ENCODE measurements around the gene HERC2. TPM values are rescaled to one million over a fixed set of nuclear protein-coding genes. Genes with fewer than 3 reads are reported as not detected.

The HERC2 gene
- total and polyA plus RNA-seq, 9 of the 15 experiments (the other 6 are each of a cell fraction or from before 2014, with no cell fraction given): 10.6 to 84.0 (median 42.6) TPM

GRCh38 chr15:28190391-28191174, 131.4 kb downstream of the HERC2 start:
- CTCF ChIA-PET (ENCODE audit: low intra/inter-chr PET ratio): no interaction called here
- in situ Hi-C loops (cut with MboI): no loop called here
- FAIRE-seq: no peak

More at GRCh38 chr15:28190391-28191174, 131.4 kb downstream of the HERC2 start:
- Histone ChIP-seq H3K4me2 (ENCODE audit: insufficient read depth, low read length) (no peak overlapping the region), H3K27ac (ENCODE audit: extremely low read depth, low read depth, low read length) (no peak overlapping the region), H3K36me3 (ENCODE audit: control insufficient read depth, insufficient read depth, low read length) (peaks cover 68% of the 10 kb centered on the region), H3K79me2 (ENCODE audit: control insufficient read depth, insufficient read depth, low read length) (no peaks in the 10 kb centered on the region), H2AFZ (ENCODE audit: low read depth, low read length) (no peak overlapping the region), H3K9me3 (replicated peaks; ENCODE audit: control insufficient read depth, insufficient read depth, low read depth, low read length) (no peaks in the 10 kb centered on the region), H3K27me3 (ENCODE audit: control insufficient read depth in 2 of 2, insufficient read depth in 2 of 2, low read length in 2 of 2) (no peaks in the 10 kb centered on the region), H3K9me1 (ENCODE audit: control insufficient read depth, insufficient read depth, low read length) (no peaks in the 10 kb centered on the region), H3K4me3 (no peak overlapping the region), H3K4me1 (replicated peaks in 1 of 2; ENCODE audit: control insufficient read depth in 2 of 2, insufficient read depth in 2 of 2, low read length in 2 of 2) (no peaks in the 10 kb centered on the region), H3K9ac (ENCODE audit: insufficient read depth in 1 of 2, low read depth in 2 of 2, low read length in 2 of 2) (no peak overlapping the region), H4K20me1 (replicated peaks; ENCODE audit: control insufficient read depth, insufficient read depth, low read length) (no peaks in the 10 kb centered on the region)
- TF ChIP-seq STAT6 (CRISPR knock-in tag; IDR thresholded peaks at IDR 0.05) (no peak), SUPT5H (IDR thresholded peaks at IDR 0.05) (no peak), NUFIP1 (IDR thresholded peaks at IDR 0.05; ENCODE audit: partially characterized antibody) (no peak), KLF13 (tag; IDR thresholded peaks at IDR 0.05; ENCODE audit: borderline replicate concordance, low read depth) (no peak), TEAD4 (IDR thresholded peaks at IDR 0.05; ENCODE audit: low read length) (no peak), TEAD4 (CRISPR knock-in tag; IDR thresholded peaks at IDR 0.05; ENCODE audit: borderline replicate concordance) (no peak), ZNF551 (CRISPR knock-in tag; IDR thresholded peaks at IDR 0.05) (no peak), CBX1 (IDR thresholded peaks at IDR 0.05; ENCODE audit: low read depth) (no peak), USF2 (CRISPR knock-in tag; IDR thresholded peaks at IDR 0.05) (no peak), MNT (conservative IDR thresholded peaks at IDR 0.05) (no peak), HOMEZ (CRISPR knock-in tag; IDR thresholded peaks at IDR 0.05) (no peak)
- BruUV-seq (replicated peaks): no TSS peak
- POLR2A ChIA-PET: no interaction called here
- ATAC-seq (no peak), DNase-seq (ENCODE audit: extremely low read depth in 1 of 4, low spot score in 3 of 4) (no peak)
- intact Hi-C loops (cut with micrococcal nuclease): no loop called here
- WGBS (ENCODE audit: insufficient coverage, low coverage, missing lambda C conversion rate): 88% methylated on average over 7 of the region's 7 CpGs
